SU-DHL-6 (cell line): ENCODE data around the gene TBC1D1.

Source experiments
- CTCF ChIP-seq: fragments of 200-600 bp; sonication (generic); IDR thresholded peaks from one replicate; pipeline ENCODE4 v1.5.1; 2017; ENCODE audit warnings: antibody characterized with exemption, mild to moderate bottlenecking, low read length, moderate library complexity; ENCODE audit not compliant: insufficient read depth, poor library complexity, severe bottlenecking
- EZH2phosphoT487 ChIP-seq: fragments of 200-600 bp; sonication (generic), shearing (Covaris generic); conservative IDR thresholded peaks from 2 replicates; pipeline ENCODE4 v1.6.1; 2018; ENCODE audit warnings: mild to moderate bottlenecking, antibody characterized with exemption, low read length, moderate library complexity, mixed read lengths

DNA sequence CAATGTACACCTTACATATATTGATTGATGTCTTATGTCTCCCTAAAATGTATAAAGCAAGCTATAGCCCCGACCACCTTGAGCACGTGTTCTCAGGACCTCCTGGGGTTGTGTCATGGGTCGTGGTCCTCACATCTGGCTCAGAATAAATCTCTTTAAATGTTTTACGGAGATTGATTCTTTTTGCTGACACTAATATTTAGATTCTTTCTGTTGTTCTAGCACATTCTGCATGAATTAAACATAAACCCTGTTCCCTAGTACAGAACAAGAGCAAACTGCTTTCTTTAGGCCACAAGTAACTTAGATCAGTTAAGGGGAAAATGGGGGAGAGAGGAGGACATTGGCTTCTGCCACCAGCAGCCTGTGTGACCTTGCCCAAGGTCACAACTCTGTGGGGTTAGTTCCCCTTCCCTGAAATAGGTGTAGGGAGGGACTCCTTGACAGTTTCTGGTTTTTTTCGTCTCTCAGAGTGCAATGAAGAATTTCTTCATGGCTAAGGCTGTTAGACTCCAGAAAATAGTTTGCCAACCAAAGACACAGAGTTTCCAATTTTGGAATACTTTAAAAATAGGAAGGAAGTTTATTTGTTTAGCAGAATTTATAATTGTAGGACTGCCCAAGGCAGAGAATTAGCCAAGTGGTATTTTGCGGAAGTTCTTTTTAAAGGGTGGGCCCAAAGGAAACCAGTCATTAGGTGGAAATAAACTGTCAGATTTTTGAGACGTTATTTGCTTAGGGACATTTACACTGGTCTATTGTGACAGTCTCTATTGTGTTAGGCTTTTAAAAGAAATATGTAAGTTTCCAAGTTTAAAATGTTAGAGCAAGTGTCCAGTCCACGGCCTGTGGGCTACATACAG lies 98.7 kb downstream of the TBC1D1 start:
- TF ChIP-seq CTCF = no peak
- TF ChIP-seq EZH2phosphoT487 = no peak
